GM19328 (cell line): Measurements from ENCODE around the gene CCR5.
"Not testable (repeated sequence)": the region's sequence is repeated elsewhere in the genome, so short reads cannot be mapped to it uniquely, and the experiment has no call there.

ENCODE experiments used
- ATAC-seq: cut with Tn5 transposase; IDR thresholded peaks from one replicate; pipeline ENCODE4 v1.9.1; 2021; ENCODE audit warnings: mild to moderate bottlenecking, moderate library complexity; ENCODE audit not compliant: unreplicated experiment

Gene CCR5

DNA sequence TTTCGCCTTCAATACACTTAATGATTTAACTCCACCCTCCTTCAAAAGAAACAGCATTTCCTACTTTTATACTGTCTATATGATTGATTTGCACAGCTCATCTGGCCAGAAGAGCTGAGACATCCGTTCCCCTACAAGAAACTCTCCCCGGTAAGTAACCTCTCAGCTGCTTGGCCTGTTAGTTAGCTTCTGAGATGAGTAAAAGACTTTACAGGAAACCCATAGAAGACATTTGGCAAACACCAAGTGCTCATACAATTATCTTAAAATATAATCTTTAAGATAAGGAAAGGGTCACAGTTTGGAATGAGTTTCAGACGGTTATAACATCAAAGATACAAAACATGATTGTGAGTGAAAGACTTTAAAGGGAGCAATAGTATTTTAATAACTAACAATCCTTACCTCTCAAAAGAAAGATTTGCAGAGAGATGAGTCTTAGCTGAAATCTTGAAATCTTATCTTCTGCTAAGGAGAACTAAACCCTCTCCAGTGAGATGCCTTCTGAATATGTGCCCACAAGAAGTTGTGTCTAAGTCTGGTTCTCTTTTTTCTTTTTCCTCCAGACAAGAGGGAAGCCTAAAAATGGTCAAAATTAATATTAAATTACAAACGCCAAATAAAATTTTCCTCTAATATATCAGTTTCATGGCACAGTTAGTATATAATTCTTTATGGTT, at the start of gene CCR5:
TSS of gene CCR5 (plus strand) at position 108 of the 680 bp plus-strand sequence. CDS start 1,957 bp downstream, outside the sequence.
- ATAC-seq = no peak

DNA sequence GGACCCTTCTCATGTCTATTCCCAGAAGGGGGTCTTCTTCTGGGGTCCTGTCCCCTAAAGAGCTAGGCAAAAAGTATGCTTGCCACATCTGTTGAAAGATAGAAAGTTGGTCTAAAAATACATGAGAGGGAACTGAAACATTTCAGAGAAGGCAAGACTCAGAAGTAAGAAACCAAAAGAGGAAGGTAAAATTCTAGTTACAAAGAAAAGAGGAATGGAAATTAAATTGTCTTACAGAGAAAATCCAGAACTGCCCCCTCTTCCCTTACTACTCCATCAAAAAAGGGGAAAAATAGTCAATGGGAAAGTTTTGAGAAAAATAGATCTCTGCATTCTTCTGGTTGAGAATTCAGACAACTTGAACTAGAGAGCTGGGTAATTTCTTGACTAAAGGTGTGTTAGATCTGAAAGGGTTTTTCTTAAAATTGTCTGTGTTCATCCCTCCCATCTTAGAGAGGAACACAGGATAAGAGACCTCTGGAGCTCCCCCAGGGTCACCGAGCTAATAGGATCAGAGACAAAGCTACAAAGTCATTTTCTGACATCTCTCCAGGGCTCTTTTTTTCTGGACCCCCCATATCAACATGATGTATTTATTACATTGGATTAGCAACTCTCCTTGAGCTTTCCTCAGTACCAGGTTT, 49.2 kb upstream of the CCR5 start:
- no peak for ATAC-seq

DNA sequence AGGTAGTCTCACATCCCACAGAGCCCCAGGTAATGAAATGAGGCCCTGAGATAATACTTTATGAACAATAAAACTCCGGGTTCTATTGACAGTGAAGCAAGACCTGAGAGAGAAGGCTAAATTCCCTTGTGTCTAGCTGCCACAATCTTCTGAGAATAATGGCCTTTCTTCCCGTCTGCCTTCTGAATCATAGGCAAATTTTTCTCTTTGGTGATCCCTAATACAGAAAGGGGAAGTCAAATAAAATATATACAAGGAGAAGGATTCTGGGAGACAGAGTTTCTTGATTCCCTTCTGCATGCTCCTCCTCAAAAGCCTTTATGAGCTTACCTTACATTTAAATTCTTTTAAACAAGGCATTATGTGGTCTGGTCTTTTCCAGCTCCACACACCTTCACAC, 46.7 kb upstream of the CCR5 start:
- ATAC-seq = no peak

GRCh38 chr3:46325645-46326300, 45.0 kb upstream of the CCR5 start:
- ATAC-seq = no peak

DNA sequence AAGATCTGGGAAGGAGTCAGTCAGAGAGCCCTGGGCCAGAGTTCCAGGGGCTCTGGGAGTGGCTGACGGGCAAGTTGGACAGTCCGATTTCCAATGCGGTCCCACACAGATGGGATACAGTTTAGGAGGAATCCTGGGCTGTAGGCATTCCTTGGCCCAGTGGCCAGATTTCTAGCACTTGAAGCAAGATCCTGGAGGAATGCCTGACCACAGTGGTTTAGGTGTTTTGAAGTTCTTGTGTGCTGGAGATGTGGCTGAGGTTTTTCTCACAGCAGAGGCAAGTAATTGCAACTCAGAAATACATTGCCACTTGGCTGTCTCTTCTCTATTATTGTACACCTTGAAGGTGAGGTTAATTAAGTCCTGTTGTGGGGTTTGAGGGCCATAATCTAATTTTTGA, 40.1 kb upstream of the CCR5 start:
- ATAC-seq = not testable (repeated sequence)

DNA sequence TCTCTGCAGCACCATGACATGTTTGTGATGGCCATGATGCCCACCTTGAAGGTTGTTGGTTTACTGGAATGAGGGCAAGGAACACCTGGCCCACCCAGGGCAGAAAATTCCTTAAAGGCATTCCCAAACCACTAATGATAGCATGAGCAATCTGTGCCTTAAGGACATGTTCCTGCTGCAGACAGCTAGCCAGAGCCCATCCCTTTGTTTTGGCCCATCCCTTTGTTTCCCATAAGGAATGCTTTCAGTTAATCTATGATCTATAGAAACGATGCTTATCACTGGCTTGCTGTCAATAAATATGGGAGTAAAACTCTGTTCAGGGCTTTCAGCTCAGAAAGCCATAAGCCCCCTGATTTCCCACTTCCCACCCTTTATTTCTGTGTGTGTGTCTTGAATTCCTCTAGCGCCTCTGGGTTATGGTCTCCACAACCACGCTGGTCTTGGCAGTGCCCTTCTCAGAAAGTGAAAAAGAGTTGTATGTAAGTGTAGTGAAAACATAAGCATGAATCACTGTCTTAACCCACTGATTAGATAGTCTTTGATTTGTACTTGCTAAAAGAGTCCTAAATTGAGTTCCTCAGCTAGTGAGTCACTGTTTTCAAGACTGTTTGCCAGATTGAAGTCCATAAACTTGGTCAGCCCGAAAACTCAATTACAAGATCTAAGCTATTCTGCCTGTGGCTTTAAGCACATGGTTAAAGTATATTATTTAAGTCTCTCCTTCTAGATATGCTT, 35.8 kb upstream of the CCR5 start:
- no peak for ATAC-seq

DNA sequence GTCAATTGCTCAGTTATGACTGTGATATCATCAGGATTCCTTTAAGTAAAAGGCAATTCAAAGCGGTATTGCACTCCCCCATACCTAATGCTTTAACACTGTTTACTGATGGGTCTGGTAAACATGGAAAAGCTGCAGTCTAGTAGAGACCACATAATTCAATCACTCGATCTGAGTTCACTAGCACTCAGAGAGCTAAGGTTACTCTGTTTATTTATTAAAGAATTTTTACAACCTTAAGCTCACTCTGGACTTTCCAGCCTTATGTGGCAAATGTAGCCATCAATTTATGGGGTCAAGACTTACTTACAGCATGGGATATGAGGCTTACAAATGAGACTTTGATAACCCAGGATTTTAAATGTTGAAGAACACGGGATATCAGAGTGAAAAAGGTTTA, 35.2 kb upstream of the CCR5 start:
- ATAC-seq = no peak

DNA sequence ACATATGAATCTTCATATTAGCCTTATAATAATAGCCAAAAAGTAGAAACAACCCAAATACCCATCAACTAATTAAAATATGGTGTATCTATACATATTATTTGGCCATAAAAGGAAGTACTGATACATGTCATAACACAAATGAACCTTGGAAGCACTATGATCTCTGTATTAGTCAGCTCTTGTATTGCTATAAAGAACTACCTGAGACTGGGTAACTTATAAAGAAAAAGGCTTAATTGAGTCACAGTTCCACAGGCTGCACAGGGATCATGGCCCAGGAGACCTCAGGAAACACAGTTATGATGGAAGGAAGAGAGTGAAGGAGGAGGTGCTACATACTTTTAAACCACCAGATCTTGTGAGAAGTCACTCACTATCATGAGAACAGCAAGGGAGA, 32.8 kb upstream of the CCR5 start:
- no peak for ATAC-seq

DNA sequence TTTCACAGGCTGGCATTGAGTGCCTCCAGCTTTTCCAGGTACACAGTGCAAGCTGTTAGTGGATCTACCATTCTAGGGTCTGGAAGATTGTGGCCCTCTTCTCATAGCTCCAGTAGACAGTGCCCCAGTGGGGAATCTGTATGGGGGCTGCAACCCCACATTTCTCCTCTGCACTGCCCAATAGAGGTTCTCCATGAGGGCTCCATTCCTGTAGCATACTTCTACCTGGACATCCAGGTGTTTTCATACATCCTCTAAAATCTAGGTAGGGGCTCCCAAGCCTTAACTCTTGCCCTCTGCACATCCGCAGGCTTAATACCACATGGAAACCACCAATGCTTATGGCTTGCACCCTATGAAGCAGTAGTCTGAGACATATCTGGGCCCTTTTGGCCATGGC, 31.9 kb upstream of the CCR5 start:
- no peak for ATAC-seq

GRCh38 chr3:46344476-46344875, 26.3 kb upstream of the CCR5 start:
- no peak for ATAC-seq

DNA sequence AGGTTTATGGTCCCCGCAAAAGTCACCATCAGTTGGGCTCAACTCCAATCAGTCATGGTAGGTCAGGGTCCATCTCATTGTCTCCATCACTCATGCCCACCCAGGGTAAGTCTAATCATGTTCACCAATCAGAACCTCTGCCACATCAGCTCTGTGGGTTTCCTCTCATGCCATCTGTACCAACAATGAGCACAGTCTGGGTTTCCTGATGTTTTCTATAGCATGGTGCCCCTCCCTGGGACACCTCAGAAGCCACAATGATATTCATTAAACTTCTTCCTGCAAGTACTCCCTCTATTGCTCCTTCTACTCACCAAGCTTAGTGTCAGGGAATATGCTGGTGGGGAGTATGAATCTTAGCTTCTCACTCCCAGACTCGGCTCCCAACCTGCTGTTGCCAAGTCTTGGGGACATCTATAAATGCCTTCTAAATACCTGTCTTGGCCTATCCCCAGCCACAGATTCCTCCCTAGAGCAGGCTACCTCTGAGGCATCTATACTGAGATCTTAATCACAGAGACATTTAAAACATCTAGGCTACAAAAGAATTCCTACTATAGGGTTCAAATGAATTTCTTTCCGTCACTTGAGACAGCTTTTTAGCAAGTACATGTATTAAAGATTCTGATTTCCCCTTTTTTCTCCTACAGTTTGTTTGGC, 21.8 kb upstream of the CCR5 start:
- ATAC-seq = no peak

DNA sequence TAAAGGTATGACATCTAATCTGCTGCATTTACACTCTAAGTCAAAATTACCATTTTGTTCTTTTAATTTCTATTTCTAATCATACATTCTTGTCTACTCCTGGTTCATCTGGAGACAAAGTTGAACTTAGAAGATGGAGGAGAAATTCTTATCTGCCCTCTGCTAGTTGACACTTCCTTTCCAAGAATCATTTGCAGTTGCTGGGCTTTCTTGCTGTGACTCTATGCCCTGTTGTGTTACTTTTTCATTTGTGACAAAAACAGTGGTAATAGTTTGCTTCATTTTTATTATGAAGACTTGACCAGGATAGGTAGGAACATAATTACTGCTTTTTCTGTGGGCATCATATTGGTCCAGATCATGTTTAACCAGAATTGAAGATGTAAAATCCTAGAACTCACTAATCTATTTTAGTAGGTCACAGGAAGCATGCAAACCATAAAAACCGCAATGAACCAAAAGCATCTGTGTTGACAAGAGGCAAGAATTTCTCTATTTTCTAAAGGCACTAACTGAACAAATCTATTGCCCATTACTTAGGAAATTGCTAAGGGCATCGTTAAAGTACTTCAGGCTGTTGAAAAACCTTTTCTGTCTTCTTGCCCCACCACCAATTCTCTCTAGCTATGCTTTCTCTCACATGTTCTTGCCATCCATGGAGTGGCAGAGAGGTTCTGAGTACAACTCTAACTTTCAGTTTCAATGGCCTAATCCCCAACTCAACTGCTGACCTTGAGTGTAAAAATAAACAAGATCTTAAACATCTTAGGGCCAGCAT, 21.1 kb upstream of the CCR5 start:
- no peak for ATAC-seq

DNA sequence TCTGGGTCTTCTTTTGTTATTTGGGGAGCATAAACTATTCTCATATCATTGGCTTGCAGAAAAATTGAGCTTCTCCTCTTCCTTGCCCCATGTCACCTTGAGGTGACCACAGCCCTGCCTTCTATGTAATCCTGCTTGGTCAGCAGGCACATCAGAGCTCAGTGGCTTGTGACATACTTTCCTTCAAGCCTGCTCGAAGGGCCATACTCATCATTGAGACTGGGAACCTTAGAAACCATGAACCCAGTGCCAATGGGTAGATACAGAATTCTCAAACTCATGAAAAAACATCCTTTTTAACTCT, 20.5 kb upstream of the CCR5 start:
- ATAC-seq = no peak

DNA sequence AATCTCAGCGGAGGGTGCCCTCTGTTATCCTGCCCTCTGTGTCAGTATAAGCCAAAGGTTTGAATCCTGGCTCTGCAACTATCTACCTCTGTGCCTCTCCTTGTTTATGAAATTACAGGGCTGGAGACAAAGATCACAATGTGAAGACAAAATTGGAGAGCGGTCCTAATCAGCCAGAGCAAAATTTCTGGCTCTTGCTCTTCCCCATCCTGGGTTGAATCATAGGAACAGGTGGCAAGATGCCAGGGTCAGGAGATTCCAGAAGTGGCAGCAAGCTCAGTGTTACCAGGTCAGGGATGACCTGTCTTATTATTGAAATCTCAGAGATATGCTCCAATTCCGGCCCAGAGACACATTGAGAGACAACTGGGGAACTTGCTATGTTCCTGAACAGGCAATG, 19.1 kb upstream of the CCR5 start:
- no peak for ATAC-seq

- no peak for ATAC-seq
These were observed 17.7 kb upstream of the CCR5 start for GRCh38 chr3:46353090-46353489.

GRCh38 chr3:46353647-46354410, 16.9 kb upstream of the CCR5 start, which contains the start of gene CCR2:
TSS of gene CCR2 (plus strand) at chr3:46354111. CDS start at chr3:46357528, 3,417 bp downstream.
- no peak for ATAC-seq

GRCh38 chr3:46354478-46354877, 16.3 kb upstream of the CCR5 start:
- no peak for ATAC-seq

- ATAC-seq = no peak
These were observed 15.8 kb upstream of the CCR5 start for GRCh38 chr3:46354984-46355383.

DNA sequence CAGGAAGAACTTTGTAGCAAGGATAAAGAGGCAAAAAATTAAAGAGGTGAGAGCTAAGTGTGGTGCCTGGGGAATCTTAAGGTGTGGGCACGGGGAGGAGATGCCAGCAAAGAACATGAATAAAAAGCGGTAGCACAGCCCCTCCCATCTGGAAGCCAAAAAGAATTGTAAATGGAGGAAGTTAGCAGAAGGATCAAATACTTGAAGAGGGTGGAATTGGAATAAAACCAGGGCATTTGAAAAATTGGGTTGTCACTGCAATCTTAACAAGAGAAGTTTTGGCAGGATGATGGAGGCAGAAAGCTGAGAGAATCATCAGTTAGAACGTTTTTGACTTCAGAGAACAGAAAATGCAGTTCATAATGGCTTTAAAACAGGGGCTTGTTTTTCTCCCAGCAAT, 14.5 kb upstream of the CCR5 start:
- no peak for ATAC-seq

GRCh38 chr3:46356909-46357308, 13.8 kb upstream of the CCR5 start:
- no peak for ATAC-seq
